Right forelimb (tissue), 1 donor: Measurements from ENCODE around the gene FGF16.
"Not testable (repeated sequence)": the region's sequence is repeated elsewhere in the genome, so short reads cannot be mapped to it uniquely, and the experiment has no call there.

Experiments used
- DNase-seq: peaks from one replicate; pipeline ENCODE4 v3.0.0-alpha.2; 2018

Gene FGF16

GRCh38 chrX:77447653-77448569, 722 bp downstream of the FGF16 start:
- DNase-seq = peak; percentile 44

DNA sequence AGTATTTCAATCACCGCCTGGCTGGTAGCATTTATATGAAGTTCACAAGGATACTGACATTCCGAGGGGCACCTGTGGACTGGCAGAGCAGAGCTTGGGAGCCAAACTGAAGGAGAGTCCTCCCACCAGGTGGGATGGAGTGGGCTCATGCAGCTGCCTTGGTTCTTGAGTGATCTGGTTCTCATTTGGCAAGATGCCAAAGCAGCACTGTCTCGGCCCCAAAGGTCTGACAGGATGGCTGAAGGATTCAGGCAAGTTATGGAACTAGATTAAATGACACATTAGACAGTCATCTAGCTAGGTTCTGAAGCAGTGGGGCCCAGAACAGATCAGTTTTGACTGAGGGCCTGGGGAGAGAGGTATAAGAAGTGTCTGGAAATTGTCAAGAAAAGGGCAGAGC, 3.2 kb downstream of the FGF16 start:
- peak; percentile 47 for DNase-seq

- peak; percentile 47 for DNase-seq
These were observed 3.8 kb downstream of the FGF16 start for GRCh38 chrX:77450996-77451395.

- DNase-seq = no peak
These were observed 6.0 kb downstream of the FGF16 start for GRCh38 chrX:77453190-77453589.

DNA sequence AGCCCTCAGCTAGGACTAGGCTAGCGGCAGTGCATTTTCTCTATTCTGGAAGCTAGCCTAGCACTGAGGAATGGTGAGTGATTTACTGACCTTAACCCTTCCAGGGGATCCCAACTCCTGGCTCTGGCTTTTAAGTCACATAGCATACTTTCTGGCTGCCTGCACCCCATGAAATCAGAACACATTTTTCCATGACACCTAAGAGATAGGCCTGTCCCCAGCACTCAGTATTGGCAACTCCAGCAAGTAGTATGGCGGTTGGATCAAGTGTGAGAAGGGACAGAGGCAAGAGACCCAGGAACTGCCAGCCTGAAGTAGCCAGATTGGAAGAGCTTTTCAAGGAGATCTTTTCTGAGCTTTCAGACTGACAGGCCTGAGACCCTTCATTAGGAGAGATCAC, 8.2 kb downstream of the FGF16 start:
- DNase-seq = no peak

GRCh38 chrX:77484045-77484444, 36.9 kb downstream of the FGF16 start:
- DNase-seq = no peak

DNA sequence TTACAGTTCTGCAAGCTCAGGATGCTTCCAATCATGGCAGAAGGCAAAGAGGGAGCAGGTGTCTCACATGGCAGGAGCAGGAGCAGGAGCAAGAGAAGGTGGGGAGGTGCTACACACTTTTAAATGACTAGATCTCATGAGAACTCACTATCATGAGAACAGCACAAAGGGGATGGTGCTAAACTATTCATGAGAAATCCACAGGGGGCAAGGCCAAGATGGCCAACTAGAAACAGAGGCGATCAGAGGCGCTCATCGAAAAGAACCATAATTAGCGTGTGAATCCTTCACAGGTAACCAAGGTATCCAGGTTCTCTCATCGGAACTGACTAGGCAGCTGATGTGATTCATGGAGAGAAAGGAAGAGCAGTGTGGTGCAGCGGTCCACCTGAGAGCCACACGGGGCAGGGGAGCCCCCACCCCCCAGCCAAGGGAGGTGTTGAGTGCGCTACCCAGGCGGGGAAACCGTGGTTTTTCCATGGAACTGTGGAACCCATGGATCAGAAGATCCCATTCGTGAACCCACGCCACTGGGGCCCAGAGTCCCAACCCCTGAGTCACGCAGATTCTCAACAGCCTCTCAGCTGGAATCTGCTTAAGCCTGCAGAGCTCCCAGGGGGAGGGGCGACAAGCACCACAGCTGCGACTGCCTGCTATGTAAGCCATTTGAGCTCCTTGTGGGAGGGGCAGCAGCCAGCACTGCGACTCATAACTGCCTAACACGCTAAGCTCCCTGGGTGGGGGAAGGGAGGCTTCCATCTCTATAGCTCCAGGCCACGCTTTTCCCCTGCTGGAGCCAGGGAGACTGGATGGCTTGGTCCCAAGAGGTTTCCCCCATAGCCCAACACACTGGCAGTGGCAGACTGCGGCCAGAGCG, 46.7 kb downstream of the FGF16 start:
- no peak for DNase-seq

- DNase-seq = not testable (repeated sequence)
These were observed 53.0 kb downstream of the FGF16 start for GRCh38 chrX:77500164-77500563.

DNA sequence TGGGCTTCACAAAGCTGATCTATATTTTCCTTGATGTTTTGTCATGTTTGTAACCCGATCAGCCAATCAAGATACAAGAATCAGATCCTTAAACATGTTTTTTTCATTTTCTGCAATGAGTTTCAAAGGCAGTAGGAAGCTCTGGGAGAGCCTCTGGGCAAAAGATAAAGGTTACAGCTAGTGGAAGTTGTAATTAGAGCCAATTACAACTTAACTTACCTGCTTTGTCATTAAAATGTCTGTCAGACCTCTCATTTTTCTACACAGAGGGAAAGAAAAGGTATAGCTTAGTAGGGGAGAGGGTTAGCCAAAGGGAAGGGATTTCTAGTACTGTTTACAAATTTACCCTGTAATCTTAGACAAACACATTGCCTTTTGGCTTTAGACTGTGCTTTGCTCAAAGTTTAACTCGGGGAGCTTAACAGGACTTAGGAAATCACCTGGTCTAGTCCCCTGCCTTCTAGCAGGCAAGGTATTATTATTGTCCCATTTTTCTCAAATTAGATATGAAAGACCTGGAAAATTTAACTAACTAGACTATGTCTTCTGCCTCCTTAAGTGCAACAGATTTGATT, 55.8 kb downstream of the FGF16 start:
- no peak for DNase-seq

DNA sequence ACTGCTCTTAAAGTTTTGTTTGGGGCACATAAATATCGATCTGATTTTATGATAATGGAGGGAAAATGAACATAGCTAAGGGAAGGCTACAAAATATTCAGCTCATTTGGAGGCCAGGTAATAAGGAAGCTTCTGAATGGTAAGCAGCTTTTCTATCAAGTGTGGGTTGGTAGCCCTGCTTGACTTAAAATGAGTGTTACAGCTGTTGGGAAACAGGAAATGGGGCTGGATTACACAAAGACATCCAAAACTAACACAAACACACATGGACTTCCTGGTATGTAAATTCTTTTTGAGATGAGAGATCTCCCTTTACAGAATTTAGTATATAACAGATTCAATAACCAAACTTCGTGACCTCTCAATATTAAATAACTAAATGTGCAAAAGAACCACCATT, 58.0 kb downstream of the FGF16 start:
- no peak for DNase-seq
